ENCODE data around the gene PAMR1.

GRCh38 chr11:35424157-35424940 lies 101.1 kb downstream of the PAMR1 start:
- no peak for TF ChIP-seq CTCF (IDR thresholded peaks at IDR 0.05)
- no peak for TF ChIP-seq POLR2A (IDR thresholded peaks at IDR 0.05)
